B cell (primary cell): ENCODE results near the gene HMG20B.
A peak's percentile ranks its signal among the peaks of the same experiment; 100 is the strongest.

Experiments
- CTCF ChIP-seq: fragments of 200-600 bp; IDR thresholded peaks from one replicate; pipeline ENCODE4 v1.8.0; 2022; ENCODE audit warnings: antibody characterized with exemption, mild to moderate bottlenecking
- EZH2 ChIP-seq: IDR thresholded peaks from 2 replicates; pipeline ENCODE4 v1.6.1; 2012; ENCODE audit warnings: borderline replicate concordance, low read depth, mild to moderate bottlenecking, moderate library complexity, low read length; ENCODE audit not compliant: insufficient read depth, poor library complexity, severe bottlenecking

- TF ChIP-seq CTCF = peak; percentile 63
- no peak for TF ChIP-seq EZH2
Measured at GRCh38 chr19:3547301-3547731, 25.4 kb upstream of the HMG20B start.
